ENCODE data around the gene EDNRA.

The EDNRA gene

GRCh38 chr4:147589586-147589985 is 108.7 kb downstream of the EDNRA start:
- no peak for DNase-seq (ENCODE audit: low read depth in 2 of 2)

GRCh38 chr4:147590249-147590920 is 109.5 kb downstream of the EDNRA start:
- no peak for DNase-seq (ENCODE audit: low read depth in 2 of 2)

- no peak for DNase-seq (ENCODE audit: low read depth in 2 of 2)
Observed at GRCh38 chr4:147591106-147591505, 110.2 kb downstream of the EDNRA start.

GRCh38 chr4:147594107-147594506 is 113.2 kb downstream of the EDNRA start:
- no peak for DNase-seq (ENCODE audit: low read depth in 2 of 2)
